ENCODE data around the gene KDM2A.
A peak's percentile ranks its signal among the peaks of the same experiment; 100 is the strongest.

KDM2A gene

DNA sequence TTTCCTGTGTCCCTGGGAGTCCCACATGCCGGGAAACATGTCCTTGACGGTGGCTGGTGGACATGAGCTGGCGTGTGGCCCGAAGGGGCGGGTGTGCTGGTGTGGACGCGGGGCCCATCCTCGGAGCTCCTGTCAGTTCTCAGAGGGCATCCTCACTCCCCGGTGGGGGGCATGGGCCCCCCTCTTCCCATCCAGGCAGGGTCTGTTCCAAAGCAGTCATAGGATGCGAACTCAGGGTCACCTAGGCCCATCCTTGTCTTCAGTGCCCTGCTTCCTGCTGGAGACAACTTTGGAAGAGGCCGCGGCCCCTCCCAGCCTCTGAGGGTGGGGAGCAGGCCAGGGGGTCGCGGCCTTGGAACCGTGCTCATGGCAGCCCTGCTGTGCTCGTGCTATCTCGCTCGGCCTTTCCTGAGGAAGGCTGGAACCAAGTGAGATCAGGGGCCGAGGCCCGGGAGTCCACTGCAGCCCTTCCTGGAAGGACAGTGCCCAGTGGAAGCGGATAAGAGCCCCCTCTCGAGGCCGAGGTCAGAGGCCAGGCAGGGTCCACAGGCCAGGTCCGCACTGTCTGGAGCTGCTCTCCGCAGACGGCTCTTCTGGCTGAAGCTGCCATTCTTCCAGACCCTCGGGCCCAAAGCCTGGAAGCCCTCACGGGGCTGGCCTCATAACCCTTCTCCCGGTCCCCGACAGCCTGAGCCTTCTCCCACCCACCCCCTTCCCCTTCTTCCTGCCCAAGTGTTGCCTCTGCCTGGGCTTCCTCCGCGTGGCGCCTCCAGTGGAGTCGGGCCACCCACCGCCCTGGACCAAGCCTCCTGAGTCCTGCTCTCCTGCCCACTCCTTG lies 155.9 kb downstream of the KDM2A start:
- TF ChIP-seq, protein P1, sequence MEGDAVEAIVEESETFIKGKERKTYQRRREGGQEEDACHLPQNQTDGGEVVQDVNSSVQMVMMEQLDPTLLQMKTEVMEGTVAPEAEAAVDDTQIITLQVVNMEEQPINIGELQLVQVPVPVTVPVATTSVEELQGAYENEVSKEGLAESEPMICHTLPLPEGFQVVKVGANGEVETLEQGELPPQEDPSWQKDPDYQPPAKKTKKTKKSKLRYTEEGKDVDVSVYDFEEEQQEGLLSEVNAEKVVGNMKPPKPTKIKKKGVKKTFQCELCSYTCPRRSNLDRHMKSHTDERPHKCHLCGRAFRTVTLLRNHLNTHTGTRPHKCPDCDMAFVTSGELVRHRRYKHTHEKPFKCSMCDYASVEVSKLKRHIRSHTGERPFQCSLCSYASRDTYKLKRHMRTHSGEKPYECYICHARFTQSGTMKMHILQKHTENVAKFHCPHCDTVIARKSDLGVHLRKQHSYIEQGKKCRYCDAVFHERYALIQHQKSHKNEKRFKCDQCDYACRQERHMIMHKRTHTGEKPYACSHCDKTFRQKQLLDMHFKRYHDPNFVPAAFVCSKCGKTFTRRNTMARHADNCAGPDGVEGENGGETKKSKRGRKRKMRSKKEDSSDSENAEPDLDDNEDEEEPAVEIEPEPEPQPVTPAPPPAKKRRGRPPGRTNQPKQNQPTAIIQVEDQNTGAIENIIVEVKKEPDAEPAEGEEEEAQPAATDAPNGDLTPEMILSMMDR (IDR thresholded peaks at IDR 0.05): no peak
- H3K4me3 ChIP-seq (ENCODE audit: low read depth, low read length): no peak overlapping the region
- H2AFZ ChIP-seq: no peak overlapping the region
- no peaks in the 10 kb centered on the region for H3K9me3 ChIP-seq (ENCODE audit: control insufficient read depth, low read length)
- H3K9ac ChIP-seq: no peak overlapping the region
- no peaks in the 10 kb centered on the region for H3K36me3 ChIP-seq (ENCODE audit: control insufficient read depth, insufficient read depth, low read length)
- H3K4me2 ChIP-seq (ENCODE audit: low read length): no peak overlapping the region
- H3K27me3 ChIP-seq (ENCODE audit: control insufficient read depth, insufficient read depth, low read length): no peaks in the 10 kb centered on the region
- peaks cover 5% of the 10 kb centered on the region for H3K79me2 ChIP-seq
- H3K4me1 ChIP-seq: no peaks in the 10 kb centered on the region
- peak overlapping the region; percentile 16 for H3K27ac ChIP-seq

DNA sequence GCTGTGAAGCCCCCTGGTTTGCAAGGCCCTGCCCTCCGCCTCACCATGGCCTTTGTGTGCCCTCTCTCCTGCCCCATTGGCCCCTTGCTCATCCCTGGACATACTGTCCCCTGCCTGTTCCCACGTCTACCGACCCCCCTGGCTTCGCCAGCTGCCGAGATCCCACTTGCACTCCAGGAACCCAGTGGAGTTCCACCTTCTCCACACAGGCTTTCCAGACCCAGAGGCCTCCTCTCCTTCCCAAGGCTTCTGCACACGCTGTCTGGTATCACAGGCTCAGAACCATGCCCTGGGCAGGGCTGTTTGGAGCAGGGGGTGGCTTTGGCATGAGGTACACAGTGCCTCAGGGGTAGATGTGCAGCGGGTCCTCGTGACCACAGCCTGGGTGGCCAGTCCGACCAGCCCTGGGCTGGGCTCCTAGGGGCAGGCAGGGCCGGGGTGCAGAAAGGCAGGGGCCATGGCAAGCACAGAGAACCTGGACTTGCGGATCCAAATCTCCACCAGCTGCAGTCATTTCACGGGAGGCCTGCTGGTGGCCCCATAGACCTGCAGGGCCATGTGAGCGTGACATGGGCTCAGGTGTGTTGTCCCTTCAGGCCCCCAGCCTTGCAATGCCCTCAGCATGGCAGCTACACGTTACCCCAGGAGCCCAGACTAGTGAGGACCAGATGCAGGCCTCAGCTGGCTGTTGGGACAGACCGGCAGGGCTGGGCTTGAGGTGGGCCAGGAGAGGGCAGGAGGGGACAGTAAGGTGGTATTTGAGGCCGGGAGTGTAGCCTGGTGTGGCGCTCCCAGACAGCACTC lies 156.7 kb downstream of the KDM2A start:
- Histone ChIP-seq H3K9me3 (ENCODE audit: control insufficient read depth, low read length) (no peaks in the 10 kb centered on the region), H3K36me3 (ENCODE audit: control insufficient read depth, insufficient read depth, low read length) (no peaks in the 10 kb centered on the region), H3K4me1 (no peaks in the 10 kb centered on the region), H3K27me3 (ENCODE audit: control insufficient read depth, insufficient read depth, low read length) (no peaks in the 10 kb centered on the region), H3K4me2 (ENCODE audit: low read length) (no peak overlapping the region), H3K27ac (peak overlapping the region; percentile 16), H3K4me3 (ENCODE audit: low read depth, low read length) (no peak overlapping the region), H3K9ac (no peak overlapping the region), H3K79me2 (peaks cover 5% of the 10 kb centered on the region), H2AFZ (no peak overlapping the region)
- TF ChIP-seq, protein P1 (IDR thresholded peaks at IDR 0.05): no peak

DNA sequence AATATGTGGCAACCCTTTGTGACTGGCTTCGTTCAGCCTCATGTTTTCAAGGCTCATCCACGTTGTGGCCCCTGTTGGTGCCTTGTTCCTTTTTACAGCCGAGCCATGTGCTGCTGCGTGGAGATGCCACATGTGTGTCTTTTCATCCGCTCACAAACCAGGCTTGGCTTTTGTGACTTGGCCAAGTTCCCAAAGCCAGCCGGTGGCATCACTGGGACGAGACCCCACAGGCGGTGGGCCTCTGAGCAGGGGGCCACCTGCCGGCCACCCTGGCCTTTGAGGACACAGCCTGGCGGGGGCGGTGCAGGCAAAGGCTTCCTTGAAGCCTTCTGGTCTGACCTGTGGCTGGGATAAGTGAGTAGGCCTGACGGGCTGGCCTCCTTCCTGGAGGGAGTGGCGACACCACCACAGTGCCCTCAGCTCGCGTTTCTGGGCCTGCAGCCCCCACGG lies 157.7 kb downstream of the KDM2A start:
- Histone ChIP-seq H3K36me3 (ENCODE audit: control insufficient read depth, insufficient read depth, low read length) (no peaks in the 10 kb centered on the region), H3K79me2 (peaks cover 5% of the 10 kb centered on the region), H3K4me2 (ENCODE audit: low read length) (no peak overlapping the region), H3K9me3 (ENCODE audit: control insufficient read depth, low read length) (no peaks in the 10 kb centered on the region), H3K27me3 (ENCODE audit: control insufficient read depth, insufficient read depth, low read length) (no peaks in the 10 kb centered on the region), H3K4me3 (ENCODE audit: low read depth, low read length) (no peak overlapping the region), H3K27ac (peak overlapping the region; percentile 65), H2AFZ (no peak overlapping the region), H3K9ac (no peak overlapping the region), H3K4me1 (no peaks in the 10 kb centered on the region)
- TF ChIP-seq, protein P1 (IDR thresholded peaks at IDR 0.05): no peak

DNA sequence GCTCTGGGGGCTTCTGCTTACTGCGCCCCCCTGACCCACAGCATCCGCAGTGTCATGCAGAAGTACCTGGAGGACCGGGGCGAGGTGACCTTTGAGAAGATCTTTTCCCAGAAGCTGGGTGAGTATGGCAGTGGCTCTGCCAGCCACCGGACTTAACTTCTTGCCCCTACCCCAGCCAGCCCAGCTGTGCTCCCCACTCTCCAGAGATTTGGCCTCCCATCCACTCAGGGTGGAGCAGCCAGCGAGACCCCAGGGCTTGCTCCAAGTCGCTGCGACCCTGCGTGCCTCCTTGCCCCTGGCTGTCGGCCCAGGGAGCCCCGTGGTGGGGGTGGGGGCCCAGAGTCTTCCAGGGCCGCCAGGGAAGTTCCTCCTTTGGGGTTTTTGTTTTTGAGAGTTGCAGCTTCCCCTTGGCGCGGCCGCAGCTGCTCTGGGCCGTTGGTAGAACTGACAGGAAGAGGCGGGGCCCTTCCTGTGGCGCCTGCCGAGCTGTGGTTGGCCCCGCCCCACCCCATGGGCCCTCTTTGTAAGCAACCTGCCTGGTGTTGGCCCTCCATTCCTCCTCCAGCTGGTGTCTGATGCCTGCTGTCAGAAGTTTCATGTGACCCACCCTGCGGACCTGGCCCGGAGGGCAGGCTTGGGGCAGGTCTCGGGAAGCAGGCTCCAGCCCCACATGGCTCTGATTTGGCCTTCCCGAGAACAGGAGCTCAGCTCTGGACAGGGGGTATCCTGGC lies 158.3 kb downstream of the KDM2A start:
- no peak overlapping the region for H3K4me3 ChIP-seq (ENCODE audit: low read depth, low read length)
- TF ChIP-seq, protein P1 (IDR thresholded peaks at IDR 0.05): no peak
- H3K9me3 ChIP-seq (ENCODE audit: control insufficient read depth, low read length): no peaks in the 10 kb centered on the region
- H3K27ac ChIP-seq: peak overlapping the region; percentile 65
- H3K79me2 ChIP-seq: peaks cover 5% of the 10 kb centered on the region
- no peaks in the 10 kb centered on the region for H3K36me3 ChIP-seq (ENCODE audit: control insufficient read depth, insufficient read depth, low read length)
- H2AFZ ChIP-seq: no peak overlapping the region
- H3K4me2 ChIP-seq (ENCODE audit: low read length): peak overlapping the region; percentile 59
- no peaks in the 10 kb centered on the region for H3K4me1 ChIP-seq
- H3K9ac ChIP-seq: no peak overlapping the region
- no peaks in the 10 kb centered on the region for H3K27me3 ChIP-seq (ENCODE audit: control insufficient read depth, insufficient read depth, low read length)
